HEK293 (cell line): ENCODE data around the gene BHMT2.

Experiments
- CTCF ChIA-PET: fragments of 350-600 bp; formaldehyde crosslinking; extraction: SDS; loops from one replicate; lab custom pipeline; 2021; ENCODE audit warnings: antibody characterized with exemption; lab: Yijun Ruan, JAX
- POLR2A ChIA-PET: fragments of 300-600 bp; formaldehyde crosslinking; extraction: SDS; loops from one replicate; lab custom pipeline; 2020; ENCODE audit warnings: antibody characterized with exemption, inconsistent platforms; lab: Yijun Ruan, JAX
- H3K27ac ChIP-seq: fragments of 200-500 bp; sonication (Bioruptor generic); 2 replicates; pipeline ENCODE4 v1.5.1; 2014; ENCODE audit warnings: low read depth, low read length, control low read depth, inconsistent platforms; ENCODE audit errors: extremely low read depth
- H3K36me3 ChIP-seq, 2 experiments: fragments of 200-500 bp in 1 of 2; sonication (Bioruptor generic) in 1 of 2; 1 replicate in 1 of 2; 2 replicates in 1 of 2; pipeline ENCODE4 v1.5.1; 2014 to 2017; ENCODE audit warnings: inconsistent platforms in 2 of 2, low read length in 2 of 2; ENCODE audit not compliant: control insufficient read depth in 2 of 2, insufficient read depth in 1 of 2
- H3K4me1 ChIP-seq: fragments of 200-500 bp; sonication (Bioruptor generic); 2 replicates; pipeline ENCODE4 v1.5.1; 2014; ENCODE audit warnings: mild to moderate bottlenecking, low read length, inconsistent platforms; ENCODE audit not compliant: control insufficient read depth, insufficient read depth
- H3K4me3 ChIP-seq: 2 replicates; pipeline ENCODE4 v1.5.1; 2011; ENCODE audit warnings: low read depth, mild to moderate bottlenecking, control low read depth, low read length, moderate library complexity
- H3K9me3 ChIP-seq: fragments of 200-500 bp; sonication (Bioruptor generic); 2 replicates; pipeline ENCODE4 v1.5.1; 2014; ENCODE audit warnings: low read depth, low read length, inconsistent platforms; ENCODE audit not compliant: control insufficient read depth, insufficient read depth
- BCL6B ChIP-seq: fragments of 450-650 bp; formaldehyde crosslinking; IDR thresholded peaks from 2 replicates; pipeline ENCODE4 v1.5.1; 2017; ENCODE audit warnings: missing biosample characterization, missing genetic modification characterization
- KLF7 ChIP-seq: fragments of 450-650 bp; formaldehyde crosslinking; IDR thresholded peaks from 2 replicates; pipeline ENCODE4 v1.5.1; 2016; ENCODE audit warnings: missing biosample characterization, missing genetic modification characterization, borderline replicate concordance
- KLF8 ChIP-seq: fragments of 450-650 bp; formaldehyde crosslinking; IDR thresholded peaks from 2 replicates; pipeline ENCODE4 v1.5.1; 2016; ENCODE audit warnings: missing biosample characterization, missing genetic modification characterization
- KLF9 ChIP-seq: fragments of 450-650 bp; formaldehyde crosslinking; IDR thresholded peaks from 2 replicates; pipeline ENCODE4 v1.5.1; 2016; ENCODE audit warnings: missing biosample characterization, missing genetic modification characterization, low read depth
- OSR2 ChIP-seq: fragments of 450-650 bp; formaldehyde crosslinking; IDR thresholded peaks from 2 replicates; pipeline ENCODE4 v1.5.1; 2016; ENCODE audit warnings: missing biosample characterization, missing genetic modification characterization
- ZBTB44 ChIP-seq: fragments of 450-650 bp; IDR thresholded peaks from 2 replicates; pipeline ENCODE4 v1.5.1; 2018; ENCODE audit warnings: missing biosample characterization, mild to moderate bottlenecking, missing genetic modification characterization
- ZNF112 ChIP-seq: fragments of 450-650 bp; formaldehyde crosslinking; IDR thresholded peaks from 2 replicates; pipeline ENCODE4 v1.5.0; 2017; ENCODE audit warnings: missing biosample characterization, missing genetic modification characterization
- ZNF121 ChIP-seq: fragments of 450-650 bp; formaldehyde crosslinking; IDR thresholded peaks from 2 replicates; pipeline ENCODE4 v1.5.1; 2016; ENCODE audit warnings: missing biosample characterization, missing genetic modification characterization
- ZNF157 ChIP-seq: fragments of 450-650 bp; formaldehyde crosslinking; IDR thresholded peaks from 2 replicates; pipeline ENCODE4 v1.5.1; 2016; ENCODE audit warnings: missing biosample characterization, missing genetic modification characterization
- ZNF175 ChIP-seq: fragments of 450-650 bp; formaldehyde crosslinking; IDR thresholded peaks from 2 replicates; pipeline ENCODE4 v1.5.1; 2016; ENCODE audit warnings: missing biosample characterization, missing genetic modification characterization
- ZNF239 ChIP-seq: fragments of 450-650 bp; formaldehyde crosslinking; IDR thresholded peaks from 2 replicates; pipeline ENCODE4 v1.5.1; 2016; ENCODE audit warnings: missing biosample characterization, missing genetic modification characterization
- ZNF341 ChIP-seq: fragments of 450-650 bp; formaldehyde crosslinking; IDR thresholded peaks from 2 replicates; pipeline ENCODE4; 2016; ENCODE audit warnings: low read depth, missing biosample characterization, missing genetic modification characterization
- ZNF350 ChIP-seq: fragments of 450-650 bp; formaldehyde crosslinking; IDR thresholded peaks from 2 replicates; pipeline ENCODE4 v1.5.0; 2017; ENCODE audit warnings: missing biosample characterization, mild to moderate bottlenecking, missing genetic modification characterization
- ZNF433 ChIP-seq: fragments of 450-650 bp; formaldehyde crosslinking; IDR thresholded peaks from 2 replicates; pipeline ENCODE4 v1.5.1; 2016; ENCODE audit warnings: missing biosample characterization, missing genetic modification characterization, low read depth
- ZNF530 ChIP-seq: fragments of 450-650 bp; formaldehyde crosslinking; IDR thresholded peaks from 2 replicates; pipeline ENCODE4 v1.5.1; 2016; ENCODE audit warnings: low read depth, missing biosample characterization, missing genetic modification characterization
- ZNF558 ChIP-seq: fragments of 450-650 bp; formaldehyde crosslinking; IDR thresholded peaks from 2 replicates; pipeline ENCODE4 v1.5.1; 2016; ENCODE audit warnings: missing biosample characterization, missing genetic modification characterization
- ZNF677 ChIP-seq: fragments of 450-650 bp; IDR thresholded peaks from 2 replicates; pipeline ENCODE4 v1.5.0; 2018; ENCODE audit warnings: missing biosample characterization, mild to moderate bottlenecking, missing genetic modification characterization, moderate library complexity
- ZNF704 ChIP-seq: fragments of 450-650 bp; formaldehyde crosslinking; IDR thresholded peaks from 2 replicates; pipeline ENCODE4 v1.5.1; 2016; ENCODE audit warnings: missing biosample characterization, missing genetic modification characterization
- ZNF837 ChIP-seq: fragments of 450-650 bp; formaldehyde crosslinking; IDR thresholded peaks from 2 replicates; pipeline ENCODE4 v1.5.1; 2016; ENCODE audit warnings: missing biosample characterization, missing genetic modification characterization
- TF ChIP-seq, protein P1 (sequence below): fragments of 450-650 bp; formaldehyde crosslinking; IDR thresholded peaks from 2 replicates; pipeline ENCODE4 v1.5.1; 2016; ENCODE audit warnings: missing biosample characterization, missing genetic modification characterization

Gene BHMT2

GRCh38 chr5:79048437-79048836 is 21.1 kb upstream of the BHMT2 start:
- Histone ChIP-seq H3K27ac (no peak overlapping the region), H3K4me3 (no peak overlapping the region), H3K9me3 (no peaks in the 10 kb centered on the region), H3K36me3 (no peaks in the 10 kb centered on the region), H3K4me1 (no peaks in the 10 kb centered on the region)
- POLR2A ChIA-PET = no interaction called here
- CTCF ChIA-PET = interaction anchor here (0.6 to 1.4 kb wide), 5 partner anchors 23 to 413 kb away, joined by 3 to 11 read pairs (median 4); no protein-coding TSS in a partner anchor
- TF ChIP-seq ZNF175 (tag by site-specific recombination) (no peak), ZNF341 (no peak), ZNF837 (tag by site-specific recombination) (no peak), ZNF112 (tag by site-specific recombination) (no peak), OSR2 (no peak), ZNF530 (tag by site-specific recombination) (no peak), ZNF677 (tag by site-specific recombination) (no peak), ZBTB44 (no peak), BCL6B (tag by site-specific recombination) (no peak), ZNF433 (no peak), ZNF704 (tag by site-specific recombination) (no peak), ZNF558 (no peak)

GRCh38 chr5:79050498-79050897 is 19.1 kb upstream of the BHMT2 start:
- Histone ChIP-seq H3K27ac (no peak overlapping the region), H3K36me3 (no peaks in the 10 kb centered on the region), H3K4me1 (no peaks in the 10 kb centered on the region), H3K4me3 (no peak overlapping the region), H3K9me3 (no peaks in the 10 kb centered on the region)
- CTCF ChIA-PET = no interaction called here
- POLR2A ChIA-PET = no interaction called here
- TF ChIP-seq ZNF157 (tag by site-specific recombination) (no peak), KLF7 (no peak), KLF8 (no peak), ZNF350 (tag by site-specific recombination) (no peak), ZNF239 (tag by site-specific recombination) (no peak), ZNF121 (tag by site-specific recombination) (no peak), KLF9 (no peak)
- TF ChIP-seq, protein P1, sequence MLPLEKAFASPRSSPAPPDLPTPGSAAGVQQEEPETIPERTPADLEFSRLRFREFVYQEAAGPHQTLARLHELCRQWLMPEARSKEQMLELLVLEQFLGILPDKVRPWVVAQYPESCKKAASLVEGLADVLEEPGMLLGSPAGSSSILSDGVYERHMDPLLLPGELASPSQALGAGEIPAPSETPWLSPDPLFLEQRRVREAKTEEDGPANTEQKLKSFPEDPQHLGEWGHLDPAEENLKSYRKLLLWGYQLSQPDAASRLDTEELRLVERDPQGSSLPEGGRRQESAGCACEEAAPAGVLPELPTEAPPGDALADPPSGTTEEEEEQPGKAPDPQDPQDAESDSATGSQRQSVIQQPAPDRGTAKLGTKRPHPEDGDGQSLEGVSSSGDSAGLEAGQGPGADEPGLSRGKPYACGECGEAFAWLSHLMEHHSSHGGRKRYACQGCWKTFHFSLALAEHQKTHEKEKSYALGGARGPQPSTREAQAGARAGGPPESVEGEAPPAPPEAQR (tag by site-specific recombination) = no peak
